HG03139 (cell line): ENCODE data around the gene CCDC28B.
A peak's percentile ranks its signal among the peaks of the same experiment; 100 is the strongest.

Experiments
- ATAC-seq: cut with Tn5 transposase; IDR thresholded peaks from one replicate; pipeline ENCODE4 v1.9.1; 2021; ENCODE audit not compliant: unreplicated experiment

CCDC28B gene

DNA sequence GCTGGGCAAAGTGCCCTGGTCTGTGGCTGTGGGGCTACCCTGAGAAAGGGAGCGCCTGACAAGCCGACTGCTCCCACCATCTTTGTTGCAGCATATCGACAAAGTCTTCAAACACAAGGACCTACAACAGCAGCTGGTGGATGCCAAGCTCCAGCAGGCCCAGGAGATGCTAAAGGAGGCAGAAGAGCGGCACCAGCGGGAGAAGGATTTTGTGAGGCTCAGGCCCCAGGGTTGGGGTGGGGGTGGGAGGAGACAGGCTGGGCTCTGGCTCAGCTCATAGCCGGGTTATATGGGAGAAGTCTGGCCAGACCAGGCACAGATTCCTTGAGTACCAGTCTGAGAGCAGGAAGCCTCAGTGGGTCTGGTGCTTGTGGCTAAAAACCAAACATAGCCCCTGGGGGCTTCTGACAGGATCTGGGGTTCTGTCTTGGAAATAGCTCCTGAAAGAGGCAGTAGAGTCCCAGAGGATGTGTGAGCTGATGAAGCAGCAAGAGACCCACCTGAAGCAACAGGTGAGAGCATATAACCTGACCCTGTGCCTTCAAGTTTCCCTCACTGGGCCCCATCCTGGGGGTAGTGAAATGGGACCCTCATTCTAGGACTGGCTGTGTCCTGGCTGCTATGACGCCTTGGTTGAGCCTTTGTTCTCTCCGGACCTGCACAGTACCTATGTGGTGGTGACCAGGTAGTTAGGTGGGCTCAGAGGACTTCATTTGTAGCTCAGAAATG, 8.0 kb upstream of the CCDC28B start:
- no peak for ATAC-seq

- ATAC-seq, result no peak
Measured at GRCh38 chr1:32194984-32195383, 5.4 kb upstream of the CCDC28B start.

DNA sequence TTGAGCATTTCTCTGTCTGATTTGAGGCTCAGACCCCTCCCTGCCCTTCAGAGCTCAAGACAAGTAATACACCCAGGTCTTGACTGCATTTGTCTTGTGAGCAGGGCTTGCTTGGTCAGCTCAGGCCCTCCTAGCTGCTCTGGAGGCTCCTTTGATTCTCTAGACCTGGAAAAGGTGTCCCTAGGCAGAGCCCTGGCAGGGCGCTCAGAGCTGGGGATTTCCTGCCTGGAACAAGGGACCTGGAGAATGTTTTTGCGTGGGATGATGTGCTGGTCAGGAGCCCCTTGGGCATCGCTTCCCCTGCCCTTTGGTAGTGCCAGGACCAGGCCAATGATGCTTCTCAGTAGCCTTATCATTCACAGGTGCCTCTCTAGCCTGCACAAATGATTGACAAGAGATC, 4.9 kb upstream of the CCDC28B start:
- no peak for ATAC-seq

DNA sequence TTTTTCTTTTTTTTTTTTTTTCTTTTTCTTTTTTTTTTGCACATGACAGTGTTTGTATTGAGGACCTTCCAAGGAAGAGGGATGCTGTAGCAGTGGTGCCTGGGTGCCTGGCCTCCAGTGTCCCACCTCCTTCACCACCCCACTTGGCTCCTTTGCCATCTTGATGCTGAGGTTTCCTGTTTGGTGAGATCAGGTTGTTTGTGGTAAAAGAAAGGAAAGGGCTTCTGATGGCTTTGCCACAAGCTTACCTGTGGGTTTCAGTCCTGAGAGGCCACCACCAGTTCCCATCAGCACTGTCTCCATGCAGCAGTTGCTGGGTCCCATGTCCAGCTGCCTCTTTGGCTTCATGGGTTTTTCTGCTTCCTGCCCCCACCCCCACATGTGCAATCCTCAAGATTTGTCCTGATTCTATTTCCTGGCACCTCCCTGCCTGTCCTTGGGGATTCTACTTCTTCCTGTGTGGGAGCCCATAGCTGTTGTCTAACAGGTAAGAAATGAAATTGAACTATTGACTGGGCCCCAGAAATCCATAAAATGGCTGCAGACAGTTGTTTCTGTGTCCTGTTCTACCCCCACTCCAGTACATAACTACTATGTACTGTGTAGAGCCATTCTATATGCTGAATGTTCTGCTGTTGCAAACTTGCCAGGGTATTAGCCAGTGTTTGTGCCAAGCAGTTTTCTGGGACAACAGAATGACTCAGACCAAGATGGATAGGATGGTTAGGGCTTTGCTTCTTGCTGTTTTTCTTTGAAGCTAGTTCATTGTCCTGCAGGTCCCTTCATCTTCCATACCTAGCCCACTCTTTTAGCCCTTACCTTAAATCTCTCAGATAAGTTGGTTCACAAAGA, 4.2 kb upstream of the CCDC28B start:
- ATAC-seq, result no peak

DNA sequence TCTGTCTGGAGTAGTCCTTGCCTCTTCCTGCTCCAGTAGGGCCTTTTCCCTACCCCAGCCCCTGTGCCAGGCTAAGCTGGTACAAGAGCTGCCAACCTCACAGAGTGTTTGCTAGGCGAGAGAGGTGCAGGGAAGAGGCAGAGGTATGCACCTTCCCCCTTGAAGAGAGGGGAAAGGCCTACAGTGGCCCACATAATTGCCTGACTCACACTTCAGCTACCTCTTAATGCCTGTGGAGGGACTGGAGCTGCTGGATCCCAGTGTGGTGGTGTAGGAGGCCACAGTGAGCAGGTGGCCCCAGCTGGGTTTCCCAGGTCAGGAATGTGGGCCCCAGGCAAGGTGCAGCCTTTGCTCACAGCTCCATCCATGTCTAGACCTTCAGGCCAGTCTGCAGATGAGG, 3.3 kb upstream of the CCDC28B start:
- ATAC-seq, result no peak

DNA sequence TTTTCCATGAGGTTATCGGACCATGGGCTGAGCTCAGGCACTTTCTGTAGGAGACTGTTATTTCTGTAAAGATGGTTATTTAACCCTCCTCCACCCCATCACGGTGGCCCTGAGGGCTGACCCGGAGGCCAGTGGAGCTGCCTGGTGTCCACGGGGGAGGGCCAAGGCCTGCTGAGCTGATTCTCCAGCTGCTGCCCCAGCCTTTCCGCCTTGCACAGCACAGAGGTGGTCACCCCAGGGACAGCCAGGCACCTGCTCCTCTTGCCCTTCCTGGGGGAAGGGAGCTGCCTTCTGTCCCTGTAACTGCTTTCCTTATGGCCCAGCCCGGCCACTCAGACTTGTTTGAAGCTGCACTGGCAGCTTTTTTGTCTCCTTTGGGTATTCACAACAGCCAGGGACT, 2.6 kb upstream of the CCDC28B start:
- no peak for ATAC-seq

GRCh38 chr1:32198237-32199042, 2.0 kb upstream of the CCDC28B start:
- ATAC-seq, result no peak

DNA sequence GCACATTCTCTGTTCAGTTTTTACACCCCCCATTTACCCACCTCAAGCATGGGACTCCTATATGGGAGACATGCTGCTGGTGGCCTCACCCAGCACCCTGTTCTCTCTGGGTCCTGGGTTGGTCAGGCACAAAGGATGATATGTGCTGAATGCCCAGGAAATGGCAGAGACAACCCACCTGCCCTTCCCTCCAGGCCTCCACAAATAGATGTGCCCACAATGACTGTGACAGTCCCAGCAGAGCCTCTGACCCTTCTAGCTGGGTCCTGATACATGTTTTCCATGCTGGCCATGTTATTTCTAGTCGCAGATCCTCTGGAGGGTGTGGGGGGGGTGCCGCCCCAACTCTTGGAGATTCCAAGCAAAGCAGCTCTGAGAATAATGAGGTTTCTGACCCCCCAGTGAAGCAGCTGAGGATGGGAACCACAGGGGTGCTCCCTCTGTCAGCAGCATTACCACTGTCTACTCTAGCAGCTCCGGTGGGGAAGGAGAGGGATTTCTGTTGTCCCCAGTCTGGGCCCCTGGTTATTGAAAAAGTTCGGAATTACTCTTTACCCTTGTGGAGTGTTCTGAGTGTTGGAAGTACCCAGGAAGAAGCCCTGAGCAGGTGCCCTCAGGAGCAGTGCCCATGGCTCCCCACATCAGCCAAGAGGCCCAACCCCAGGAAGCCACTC, 1.2 kb upstream of the CCDC28B start:
- ATAC-seq, result no peak

GRCh38 chr1:32199717-32200072, 700 bp upstream of the CCDC28B start:
- no peak for ATAC-seq

DNA sequence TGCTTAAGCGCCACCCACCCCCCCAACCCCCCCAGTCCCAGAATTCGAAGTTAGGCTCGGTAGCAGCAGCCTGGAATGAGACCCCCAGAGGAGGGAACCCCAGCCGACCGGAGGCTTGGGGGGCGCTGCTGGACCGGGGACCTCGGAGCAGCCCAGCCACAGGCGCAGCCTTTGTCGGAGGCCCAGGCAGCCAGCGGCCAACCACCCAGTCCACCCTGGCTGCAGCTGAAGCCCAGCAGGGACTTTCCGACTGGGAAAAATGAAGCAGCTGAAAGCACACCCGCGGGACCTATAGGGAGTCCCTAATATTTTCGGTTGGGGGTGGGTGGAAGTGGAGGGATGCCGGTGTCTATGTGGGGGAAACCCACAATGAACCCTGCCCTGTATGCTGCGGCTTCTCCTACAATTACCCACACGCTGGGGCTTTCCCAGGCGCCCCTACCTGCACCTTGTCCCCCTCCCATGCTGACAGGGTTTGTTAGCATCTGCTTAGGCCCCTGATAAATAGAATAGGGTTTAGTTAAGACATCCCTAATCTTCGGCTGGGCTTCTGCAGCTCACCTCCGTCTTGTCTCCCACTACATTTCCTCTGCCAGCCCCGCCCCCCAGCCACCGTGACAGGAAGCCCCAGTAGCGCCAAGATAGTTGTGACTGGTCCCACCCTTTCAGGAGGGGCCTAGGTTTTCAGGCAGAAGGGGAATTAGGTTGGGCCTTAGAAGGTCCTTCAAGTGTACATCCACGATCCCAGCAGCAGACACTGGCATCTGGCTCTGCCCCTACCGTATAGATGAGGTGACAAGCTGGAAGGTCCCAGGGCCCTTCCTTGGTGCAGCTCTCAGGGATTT, 838 bp downstream of the CCDC28B start:
- ATAC-seq, result no peak

DNA sequence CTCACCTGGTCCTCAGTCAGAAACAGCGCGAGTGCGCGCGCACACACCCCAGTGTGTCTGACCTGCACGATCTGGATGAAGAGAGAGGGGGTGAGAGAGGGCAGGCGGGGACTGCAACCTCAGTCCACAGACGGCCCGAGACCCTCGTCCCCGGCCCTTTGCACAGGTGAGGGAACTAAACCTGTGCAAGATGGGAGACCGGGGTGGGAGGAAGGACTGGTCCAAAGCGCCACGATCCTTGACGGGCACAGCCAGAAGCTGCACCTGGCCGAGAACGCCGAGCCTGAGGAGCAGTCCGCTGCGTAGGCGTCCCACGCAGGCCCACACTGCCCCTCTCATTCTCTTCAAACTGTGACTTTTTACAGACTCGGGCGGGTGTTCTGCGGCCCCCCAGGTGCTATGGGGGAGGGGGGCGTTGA, 4.6 kb downstream of the CCDC28B start:
- no peak for ATAC-seq

DNA sequence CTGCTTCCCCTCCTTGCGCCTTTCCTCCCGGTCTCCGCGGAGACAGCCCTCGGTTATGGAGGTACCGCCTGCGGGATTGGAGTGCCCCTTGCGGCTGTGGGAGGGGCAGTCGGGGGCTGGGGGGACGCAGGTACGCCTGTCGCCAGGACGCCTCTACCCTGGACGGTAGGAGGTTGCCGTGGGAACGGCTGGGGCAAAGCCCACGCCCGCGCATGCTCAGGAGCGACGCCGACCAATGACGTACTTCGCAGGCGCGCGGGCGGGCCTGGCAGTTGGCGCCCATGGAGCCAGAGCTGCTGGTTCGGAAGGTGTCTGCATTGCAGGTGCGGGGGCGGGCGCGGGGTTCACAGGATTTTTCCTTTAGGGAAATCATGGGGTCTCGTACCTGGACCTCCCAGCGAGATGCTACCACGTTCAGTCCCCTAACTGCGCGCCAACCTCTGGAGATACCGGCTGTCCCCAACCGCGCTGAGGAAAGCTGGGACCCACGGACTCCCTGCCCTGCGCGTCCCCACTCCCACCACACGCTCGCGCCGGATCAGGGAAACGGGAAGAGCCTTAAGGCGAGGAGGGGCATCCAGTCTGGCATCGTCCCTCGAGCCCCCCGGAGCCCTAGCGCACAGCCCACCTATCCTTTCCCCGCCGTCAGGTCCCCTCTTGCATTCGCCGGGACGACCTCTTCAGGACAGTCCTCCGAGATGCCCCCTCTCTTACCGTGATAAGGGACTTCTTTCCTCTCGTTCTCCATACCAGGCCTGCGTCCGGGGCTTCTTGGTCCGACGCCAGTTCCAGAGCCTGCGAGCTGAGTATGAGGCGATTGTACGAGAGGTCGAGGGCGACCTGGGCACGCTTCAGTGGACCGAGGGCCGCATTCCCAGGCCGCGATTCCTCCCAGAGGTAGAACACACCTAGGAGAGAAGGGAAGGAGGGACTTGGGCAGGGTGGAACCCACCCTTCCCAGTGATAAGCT, 5.3 kb downstream of the CCDC28B start, which contains the start of gene IQCC:
TSS of gene IQCC (plus strand) at position 271 of the 970 bp plus-strand sequence. CDS start at position 282, 11 bp downstream.
- peak; percentile 52 for ATAC-seq

DNA sequence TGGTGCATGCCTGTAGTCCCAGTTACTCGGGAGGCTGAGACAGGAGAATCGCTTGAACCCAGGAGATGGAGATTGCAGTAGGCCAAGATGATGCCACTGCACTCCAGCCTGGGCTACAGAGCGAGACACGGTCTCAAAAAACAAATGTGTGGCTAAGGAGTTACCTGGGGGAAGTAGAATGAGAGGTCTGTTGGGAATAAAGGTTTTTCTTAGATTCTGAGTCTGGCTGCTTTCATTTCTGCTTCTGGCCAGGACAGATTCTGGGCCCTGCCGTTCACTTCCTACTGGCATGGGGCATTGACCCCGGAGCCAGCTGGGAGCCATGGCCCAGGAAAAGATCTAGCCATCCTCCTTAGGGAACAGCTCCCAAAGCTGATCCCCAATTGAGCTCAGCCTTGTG, 8.1 kb downstream of the CCDC28B start:
- ATAC-seq, result no peak

GRCh38 chr1:32208891-32209328, 8.5 kb downstream of the CCDC28B start, which contains the start of gene DCDC2B:
Gene DCDC2B, plus strand, starts transcription at chr1:32209089. Its CDS starts 5 bp downstream, at chr1:32209094.
- ATAC-seq, result no peak

GRCh38 chr1:32215629-32216480, 15.5 kb downstream of the CCDC28B start:
- ATAC-seq, result no peak

- no peak for ATAC-seq
Measured at GRCh38 chr1:32216566-32216965, 16.2 kb downstream of the CCDC28B start.

GRCh38 chr1:32219022-32219421, 18.6 kb downstream of the CCDC28B start:
- ATAC-seq, result no peak
